ACHN (cell line): ENCODE data around the gene BACH2.
"Not testable (repeated sequence)": the region's sequence is repeated elsewhere in the genome, so short reads cannot be mapped to it uniquely, and the experiment has no call there.

Experiments
- DNase-seq: peaks from one replicate; pipeline ENCODE4 v3.0.0-alpha.2; 2015
- in situ Hi-C: cut with HindIII; loops from 2 replicates; pipeline ENCODE4 v1.10.0; 2017; ENCODE audit warnings: low sequenced_read_pairs, low pct_ligation_motif_present, low pct_unique_long_range_greater_than_20kb

The BACH2 gene

GRCh38 chr6:90226257-90226656 lies 70.4 kb downstream of the BACH2 start:
- no peak for DNase-seq
- in situ Hi-C loops, result no loop called here

- in situ Hi-C loops, result no loop called here
- DNase-seq, result no peak
These were observed 72.4 kb downstream of the BACH2 start for GRCh38 chr6:90224196-90224595.

DNA sequence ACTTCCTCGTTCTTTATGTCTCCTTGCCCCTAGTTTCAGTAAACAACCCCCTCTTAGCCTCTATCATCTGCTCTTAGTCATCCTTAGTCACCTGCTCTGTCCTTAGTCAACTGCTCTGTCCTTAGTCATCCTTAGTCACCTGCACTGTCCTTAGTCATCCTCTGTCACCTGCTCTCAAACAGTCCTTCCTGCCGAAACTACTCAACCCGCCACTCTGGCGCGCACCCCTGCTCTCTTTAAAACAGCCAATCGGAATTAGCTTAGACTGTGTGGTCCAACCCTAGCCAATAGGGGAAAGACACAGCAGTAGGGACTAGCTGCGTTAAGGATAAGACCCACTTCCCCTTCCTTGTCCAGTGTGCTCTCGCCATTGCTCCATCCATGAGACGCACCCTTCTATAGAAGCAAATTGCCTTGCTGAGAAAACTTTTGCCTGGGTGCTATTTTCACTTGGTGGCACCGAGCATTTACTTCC lies 73.9 kb downstream of the BACH2 start:
- no peak for DNase-seq
- in situ Hi-C loops, result no loop called here

DNA sequence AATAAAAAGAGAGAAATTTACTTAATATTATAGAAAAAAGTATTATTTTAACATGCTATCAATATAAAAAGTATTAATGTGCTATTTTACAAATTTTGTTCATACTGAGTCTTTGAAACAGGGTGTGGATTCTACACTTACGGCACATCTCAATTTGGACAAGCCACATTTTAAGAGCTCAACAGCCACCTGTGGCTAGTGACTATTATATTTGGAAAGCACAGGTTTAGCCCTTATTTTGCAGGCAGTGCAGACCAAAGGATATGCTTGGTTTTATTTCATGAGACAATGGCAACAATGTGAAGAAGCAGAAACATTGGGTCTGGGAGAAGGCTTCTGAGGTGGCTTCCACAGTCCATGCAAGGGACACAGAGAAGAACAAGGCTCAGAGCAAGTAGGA lies 74.6 kb downstream of the BACH2 start:
- no peak for DNase-seq
- in situ Hi-C loops, result no loop called here

GRCh38 chr6:90221403-90221802 lies 75.2 kb downstream of the BACH2 start:
- in situ Hi-C loops, result no loop called here
- no peak for DNase-seq

DNA sequence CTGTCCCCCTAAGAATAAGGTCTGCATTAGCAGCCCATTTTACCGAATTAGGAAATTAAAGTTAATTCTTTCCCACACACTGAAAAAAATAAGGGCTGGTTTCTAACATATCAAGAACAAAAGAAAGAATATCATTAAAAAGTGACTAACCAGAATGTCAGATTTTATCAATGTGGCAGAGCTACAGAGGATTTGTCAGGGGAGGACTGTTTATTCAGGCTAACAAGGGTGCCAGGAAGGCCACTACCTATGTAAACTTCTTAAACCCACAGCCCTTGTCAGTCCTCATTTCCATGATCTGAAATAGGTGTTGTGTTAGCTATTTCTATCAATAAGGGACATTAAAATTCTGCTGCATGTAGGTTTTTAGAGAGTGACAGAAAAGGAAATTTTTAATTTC lies 76.4 kb downstream of the BACH2 start:
- no peak for DNase-seq
- in situ Hi-C loops, result no loop called here

- no peak for DNase-seq
- in situ Hi-C loops, result no loop called here
These were observed 77.2 kb downstream of the BACH2 start for GRCh38 chr6:90219209-90219985.

DNA sequence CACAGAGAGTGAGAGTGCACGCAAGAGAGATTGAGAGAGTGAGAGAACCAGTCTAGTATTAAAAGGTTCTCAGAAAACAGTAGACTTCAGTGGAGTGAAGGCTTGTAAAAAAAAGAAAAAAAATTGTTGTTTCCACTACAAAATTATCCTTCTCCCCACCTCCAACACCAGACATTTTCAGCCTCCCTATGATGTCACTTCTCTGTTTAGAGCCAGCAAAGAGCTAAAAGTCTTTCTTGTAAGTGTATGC lies 77.8 kb downstream of the BACH2 start:
- in situ Hi-C loops, result no loop called here
- no peak for DNase-seq

DNA sequence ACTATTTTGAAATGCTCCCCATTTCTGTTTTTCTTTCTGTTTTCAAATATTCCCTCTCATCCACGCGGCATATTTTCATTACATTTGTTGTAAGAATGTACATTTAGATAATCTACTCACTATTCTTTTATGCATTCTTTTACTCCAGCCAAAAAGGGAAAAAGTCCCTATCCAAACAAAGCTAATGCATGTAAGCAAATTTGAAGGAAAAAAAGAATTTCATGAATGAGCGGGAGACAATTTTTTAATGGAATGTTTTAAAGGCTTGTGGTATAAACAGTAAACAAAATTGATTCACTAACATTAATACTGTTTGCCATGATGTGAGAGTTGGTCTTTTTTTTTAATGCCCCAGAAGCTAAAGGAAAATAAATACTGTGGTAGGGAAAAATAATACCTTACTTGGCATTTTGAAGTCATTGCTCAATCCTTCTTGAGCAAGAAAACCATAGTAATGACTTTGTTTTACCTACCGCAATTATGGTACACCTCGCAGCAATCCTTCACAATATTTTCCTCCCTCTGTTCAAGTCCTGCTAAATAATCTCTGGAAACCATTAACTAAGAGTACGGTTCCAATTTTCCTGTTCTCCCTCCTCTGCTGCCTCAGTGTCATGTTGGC lies 79.0 kb downstream of the BACH2 start:
- DNase-seq, result peak; percentile 25
- in situ Hi-C loops, result no loop called here

GRCh38 chr6:90216072-90216977 lies 80.3 kb downstream of the BACH2 start:
- DNase-seq, result no peak
- in situ Hi-C loops, result no loop called here

DNA sequence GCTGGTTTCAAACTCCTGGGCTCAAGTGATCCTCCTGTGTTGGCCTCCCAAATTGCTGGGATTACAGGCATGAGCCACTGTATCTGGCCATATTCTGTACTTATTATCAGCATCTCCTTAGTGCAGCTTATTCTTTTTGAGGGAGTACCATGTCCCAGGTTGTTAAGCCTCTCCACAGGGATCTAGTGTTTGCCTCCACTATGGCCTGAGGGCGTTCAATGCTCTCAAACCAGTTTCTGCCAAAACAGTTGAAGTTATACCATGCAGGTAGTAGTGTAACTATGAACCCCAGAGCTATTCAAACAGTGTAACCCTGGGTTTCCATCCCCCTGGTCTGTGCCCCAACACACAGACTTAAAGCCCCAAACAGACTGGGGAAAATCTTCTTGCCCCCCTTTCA lies 81.7 kb downstream of the BACH2 start:
- in situ Hi-C loops, result no loop called here
- DNase-seq, result no peak

- in situ Hi-C loops, result no loop called here
- no peak for DNase-seq
These were observed 82.2 kb downstream of the BACH2 start for GRCh38 chr6:90214461-90214860.

DNA sequence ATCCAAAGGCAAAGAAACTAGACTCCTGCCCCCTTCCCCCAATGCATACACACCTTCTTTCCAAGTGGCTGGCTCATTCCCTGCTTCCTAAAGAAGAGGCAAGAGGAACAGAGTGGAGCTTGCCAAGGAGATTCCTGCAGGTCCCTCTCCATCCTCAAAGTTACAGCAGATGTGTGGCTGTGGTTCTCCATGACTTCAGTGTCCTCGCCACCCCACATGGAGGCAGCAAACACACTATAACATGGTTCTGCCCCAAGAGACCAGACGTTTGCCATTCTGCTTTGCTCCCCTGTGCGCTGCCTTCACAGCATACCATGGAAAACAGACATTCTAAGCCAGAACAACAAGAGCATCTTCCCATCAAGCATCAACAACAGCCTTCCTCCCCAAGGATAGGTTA lies 84.4 kb downstream of the BACH2 start:
- in situ Hi-C loops, result no loop called here
- DNase-seq, result no peak

GRCh38 chr6:90209527-90209926 lies 87.1 kb downstream of the BACH2 start:
- no peak for DNase-seq
- in situ Hi-C loops, result no loop called here

GRCh38 chr6:90208690-90209089 lies 88.0 kb downstream of the BACH2 start:
- DNase-seq, in situ Hi-C loops: not testable (repeated sequence)

GRCh38 chr6:90204327-90205056 lies 92.2 kb downstream of the BACH2 start:
- no peak for DNase-seq
- in situ Hi-C loops, result no loop called here

DNA sequence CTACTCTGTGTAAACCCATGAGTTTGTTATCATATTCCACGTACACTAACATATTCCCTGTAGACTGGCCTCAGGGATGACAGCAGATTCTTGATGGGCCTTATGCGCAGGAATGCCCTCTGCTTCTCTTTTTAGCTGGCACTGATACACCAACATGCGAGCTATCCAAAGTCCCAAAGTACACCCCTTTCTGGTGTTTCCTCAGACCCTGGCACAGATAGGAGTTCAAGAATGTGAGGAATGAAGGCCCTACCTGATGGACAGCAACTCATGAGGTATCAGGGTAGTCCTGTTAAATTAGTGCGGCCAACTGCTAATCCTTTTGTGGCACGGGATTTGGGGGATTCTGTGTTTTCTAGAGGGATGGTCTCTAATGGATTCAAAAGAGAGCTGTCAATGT lies 93.0 kb downstream of the BACH2 start:
- in situ Hi-C loops, result no loop called here
- DNase-seq, result no peak

GRCh38 chr6:90202156-90202555 lies 94.5 kb downstream of the BACH2 start:
- in situ Hi-C loops, result no loop called here
- no peak for DNase-seq

DNA sequence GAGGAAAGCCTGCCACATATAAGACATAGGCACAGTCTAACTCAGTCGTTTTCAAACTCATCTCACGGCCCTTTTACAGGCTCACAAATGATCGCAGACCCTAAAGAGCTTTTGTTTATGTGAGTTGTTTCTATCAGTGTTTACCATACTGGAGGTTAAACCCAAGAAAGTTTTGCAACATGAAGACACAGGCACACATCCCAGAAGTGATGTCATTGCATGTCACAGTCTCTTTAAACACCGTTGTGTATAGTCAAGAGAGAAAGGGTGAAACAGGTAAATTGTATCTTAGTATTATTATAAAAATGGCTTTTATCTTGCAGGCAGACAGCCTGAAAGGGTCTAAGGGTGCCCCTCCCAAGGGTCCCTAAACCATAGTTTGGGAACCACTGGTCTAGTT lies 96.7 kb downstream of the BACH2 start:
- in situ Hi-C loops, result no loop called here
- no peak for DNase-seq
